HUES48 (cell line): ENCODE results near the gene MBOAT2.
"Not testable (repeated sequence)": the region's sequence is repeated elsewhere in the genome, so short reads cannot be mapped to it uniquely, and the experiment has no call there.

ENCODE experiments used
- H3K27ac ChIP-seq: one replicate; pipeline ENCODE4 v1.7.0; 2013; ENCODE audit warnings: low read depth, low read length, inconsistent platforms
- H3K27me3 ChIP-seq: 2 replicates; pipeline ENCODE4 v1.6.1; 2013; ENCODE audit warnings: mild to moderate bottlenecking, low read length; ENCODE audit not compliant: control insufficient read depth, insufficient read depth
- H3K36me3 ChIP-seq: 2 replicates; pipeline ENCODE4 v1.6.1; 2013; ENCODE audit warnings: low read length; ENCODE audit not compliant: control insufficient read depth, insufficient read depth
- H3K4me1 ChIP-seq: 2 replicates; pipeline ENCODE4 v1.6.1; 2013; ENCODE audit warnings: mild to moderate bottlenecking, low read length; ENCODE audit not compliant: control insufficient read depth, insufficient read depth
- H3K4me3 ChIP-seq: 2 replicates; pipeline ENCODE4 v1.5.1; 2013; ENCODE audit warnings: mild to moderate bottlenecking, low read depth, low read length
- H3K9ac ChIP-seq: 2 replicates; pipeline ENCODE4 v1.6.1; 2013; ENCODE audit warnings: mild to moderate bottlenecking, low read depth, low read length, moderate library complexity
- H3K9me3 ChIP-seq: 2 replicates; pipeline ENCODE4 v1.6.1; 2013; ENCODE audit warnings: low read length; ENCODE audit not compliant: control insufficient read depth, insufficient read depth

The MBOAT2 gene

DNA sequence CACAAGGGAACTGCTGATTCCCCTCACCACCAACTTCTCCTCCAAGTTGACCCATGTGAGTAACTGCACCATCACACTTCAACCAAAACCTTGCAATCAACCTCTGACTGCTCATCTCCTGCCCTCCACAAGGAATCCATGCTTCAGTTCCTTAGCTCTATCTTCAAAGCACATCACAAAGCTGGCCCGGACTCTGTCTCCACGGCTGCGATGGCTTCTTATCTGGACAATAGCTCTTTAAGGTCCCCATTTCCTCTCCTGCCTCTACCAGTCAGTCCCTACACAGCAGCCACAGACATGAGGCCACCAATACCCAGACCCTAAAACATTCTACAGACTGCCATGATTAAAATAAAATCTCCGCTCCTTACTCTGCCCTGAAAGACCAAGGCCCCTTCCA lies 25.7 kb downstream of the MBOAT2 start:
- Histone ChIP-seq H3K9me3 (no peaks in the 10 kb centered on the region), H3K4me3 (no peak overlapping the region), H3K36me3 (no peaks in the 10 kb centered on the region), H3K9ac (no peak overlapping the region), H3K4me1 (no peaks in the 10 kb centered on the region), H3K27ac (no peak overlapping the region), H3K27me3 (no peaks in the 10 kb centered on the region)

- H3K27me3 ChIP-seq = no peaks in the 10 kb centered on the region
- H3K36me3 ChIP-seq = no peaks in the 10 kb centered on the region
- H3K4me3 ChIP-seq = no peak overlapping the region
- no peaks in the 10 kb centered on the region for H3K4me1 ChIP-seq
- H3K27ac ChIP-seq = no peak overlapping the region
- no peak overlapping the region for H3K9ac ChIP-seq
- no peaks in the 10 kb centered on the region for H3K9me3 ChIP-seq
Observed at GRCh38 chr2:8976442-8977259, 26.8 kb downstream of the MBOAT2 start.

DNA sequence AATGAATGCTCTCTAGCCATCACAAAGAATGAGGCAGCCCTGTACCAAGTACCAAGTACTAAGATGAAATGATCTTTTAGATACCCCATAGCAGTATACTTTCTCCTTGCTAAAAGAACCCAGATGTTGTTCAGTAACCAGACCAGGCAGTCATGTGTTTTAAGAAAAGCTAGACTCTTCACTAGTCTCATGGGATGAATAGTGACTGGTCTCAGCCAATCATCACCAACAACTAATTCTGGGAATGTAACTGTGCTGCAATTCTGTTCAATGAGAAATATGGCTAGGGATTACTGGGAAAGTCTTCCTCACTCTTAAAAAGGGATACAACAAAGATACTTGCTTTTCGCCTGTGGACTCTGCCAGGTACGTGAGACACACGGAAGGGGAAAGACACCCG lies 29.5 kb downstream of the MBOAT2 start:
- no peaks in the 10 kb centered on the region for H3K9me3 ChIP-seq
- H3K27me3 ChIP-seq = no peaks in the 10 kb centered on the region
- no peaks in the 10 kb centered on the region for H3K36me3 ChIP-seq
- no peaks in the 10 kb centered on the region for H3K4me1 ChIP-seq
- no peak overlapping the region for H3K27ac ChIP-seq
- no peak overlapping the region for H3K9ac ChIP-seq
- H3K4me3 ChIP-seq = no peak overlapping the region

DNA sequence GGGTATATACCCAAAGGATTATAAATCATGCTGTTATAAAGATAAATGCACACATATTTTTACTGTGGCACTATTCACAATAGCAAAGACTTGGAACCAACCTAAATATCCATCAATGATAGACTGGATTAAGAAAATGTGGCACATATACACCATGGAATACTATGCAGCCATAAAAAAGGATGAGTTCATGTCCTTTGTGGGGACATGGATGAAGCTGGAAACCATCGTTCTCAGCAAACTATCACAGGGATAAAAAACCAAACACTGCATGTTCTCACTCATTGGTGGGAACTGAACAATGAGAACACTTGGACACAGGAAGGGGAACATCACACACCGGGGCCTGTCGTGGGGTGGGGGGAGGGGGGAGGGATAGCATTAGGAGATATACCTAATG lies 30.5 kb downstream of the MBOAT2 start:
- H3K27me3 ChIP-seq, H3K9me3 ChIP-seq, H3K9ac ChIP-seq, H3K36me3 ChIP-seq, H3K27ac ChIP-seq, H3K4me1 ChIP-seq, H3K4me3 ChIP-seq: not testable (repeated sequence)

- not testable (repeated sequence) for H3K4me3 ChIP-seq, H3K36me3 ChIP-seq, H3K9ac ChIP-seq, H3K9me3 ChIP-seq, H3K27me3 ChIP-seq, H3K27ac ChIP-seq, H3K4me1 ChIP-seq
Observed at GRCh38 chr2:8972535-8972934, 30.9 kb downstream of the MBOAT2 start.

GRCh38 chr2:8969348-8969747 lies 34.1 kb downstream of the MBOAT2 start:
- H3K4me1 ChIP-seq, H3K27me3 ChIP-seq, H3K9me3 ChIP-seq: not testable (repeated sequence)

GRCh38 chr2:8966123-8966908 lies 37.2 kb downstream of the MBOAT2 start:
- Histone ChIP-seq H3K9me3 (no peaks in the 10 kb centered on the region), H3K4me3 (no peak overlapping the region), H3K27ac (no peak overlapping the region), H3K9ac (no peak overlapping the region), H3K27me3 (no peaks in the 10 kb centered on the region), H3K4me1 (no peaks in the 10 kb centered on the region), H3K36me3 (no peaks in the 10 kb centered on the region)

More at GRCh38 chr2:8969348-8969747, 34.1 kb downstream of the MBOAT2 start:
- H3K27ac ChIP-seq, H3K4me3 ChIP-seq, H3K36me3 ChIP-seq, H3K9ac ChIP-seq: not testable (repeated sequence)

- H3K9ac ChIP-seq = no peak overlapping the region
- no peaks in the 10 kb centered on the region for H3K27me3 ChIP-seq
- H3K36me3 ChIP-seq = no peaks in the 10 kb centered on the region
- no peaks in the 10 kb centered on the region for H3K4me1 ChIP-seq
- no peaks in the 10 kb centered on the region for H3K9me3 ChIP-seq
- H3K27ac ChIP-seq = no peak overlapping the region
- H3K4me3 ChIP-seq = no peak overlapping the region
Observed at GRCh38 chr2:8965216-8965969, 38.1 kb downstream of the MBOAT2 start.

- Histone ChIP-seq H3K4me1 (peaks cover 2% of the 10 kb centered on the region; the same call in 1 of the 2 replicates), H3K9ac (no peak overlapping the region), H3K9me3 (no peaks in the 10 kb centered on the region), H3K4me3 (no peak overlapping the region), H3K27ac (no peak overlapping the region), H3K27me3 (no peaks in the 10 kb centered on the region), H3K36me3 (no peaks in the 10 kb centered on the region)
Observed at GRCh38 chr2:8962890-8963289, 40.6 kb downstream of the MBOAT2 start.

DNA sequence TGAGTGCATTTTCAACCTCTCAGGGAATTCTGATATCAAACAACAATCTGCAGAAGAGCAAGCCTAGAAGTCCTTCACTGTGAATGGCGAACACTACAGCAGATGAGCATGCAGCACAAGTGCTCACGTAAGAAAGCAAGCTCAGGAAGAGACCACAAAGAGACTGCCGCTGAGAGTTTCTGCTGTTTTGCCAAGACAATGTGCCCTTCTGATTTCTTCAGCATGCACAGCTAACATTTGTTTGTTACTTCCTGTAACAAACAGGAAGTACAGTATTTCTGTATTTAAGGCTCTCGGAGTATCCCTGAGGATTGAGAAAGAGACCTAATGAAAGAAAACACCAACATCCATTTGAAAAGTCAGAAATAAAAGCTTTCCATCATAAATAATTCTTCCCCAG lies 45.9 kb downstream of the MBOAT2 start:
- no peaks in the 10 kb centered on the region for H3K9me3 ChIP-seq
- H3K27me3 ChIP-seq = no peaks in the 10 kb centered on the region
- no peak overlapping the region for H3K4me3 ChIP-seq
- H3K36me3 ChIP-seq = no peaks in the 10 kb centered on the region
- no peak overlapping the region for H3K9ac ChIP-seq
- peaks cover 9% of the 10 kb centered on the region for H3K4me1 ChIP-seq
- H3K27ac ChIP-seq = no peak overlapping the region

GRCh38 chr2:8956774-8957173 lies 46.7 kb downstream of the MBOAT2 start:
- Histone ChIP-seq H3K27me3 (no peaks in the 10 kb centered on the region), H3K4me1 (peaks cover 9% of the 10 kb centered on the region), H3K27ac (no peak overlapping the region), H3K4me3 (no peak overlapping the region), H3K36me3 (no peaks in the 10 kb centered on the region), H3K9me3 (no peaks in the 10 kb centered on the region), H3K9ac (no peak overlapping the region)
